Duodenal mucosa (tissue), 2 donors: ENCODE results near the gene SP6.

ENCODE experiments used
- H3K27ac ChIP-seq: one replicate; pipeline ENCODE4 v1.7.0; 2013; ENCODE audit warnings: low read depth, low read length
- H3K27me3 ChIP-seq, 2 donors: one replicate each; pipeline ENCODE4 v1.7.0; 2013; ENCODE audit warnings: low read length in 2 of 2, control low read depth in 1 of 2; ENCODE audit not compliant: insufficient read depth in 2 of 2, control insufficient read depth in 1 of 2
- H3K36me3 ChIP-seq, 2 donors: one replicate each; pipeline ENCODE4 v1.7.0; 2013; ENCODE audit warnings: low read length in 2 of 2, control low read depth in 1 of 2; ENCODE audit not compliant: insufficient read depth in 2 of 2, control insufficient read depth in 1 of 2
- H3K4me1 ChIP-seq, 2 donors: one replicate each; pipeline ENCODE4 v1.7.0; 2013; ENCODE audit warnings: low read length in 2 of 2, control low read depth in 1 of 2; ENCODE audit not compliant: insufficient read depth in 2 of 2, control insufficient read depth in 1 of 2
- H3K4me3 ChIP-seq, 2 donors: one replicate each; pipeline ENCODE4 v1.7.0; 2013; ENCODE audit warnings: low read length in 2 of 2, low read depth in 1 of 2
- H3K9ac ChIP-seq, 2 donors: one replicate each; pipeline ENCODE4 v1.7.0; 2013; ENCODE audit warnings: low read length in 2 of 2, low read depth in 1 of 2
- H3K9me3 ChIP-seq, 2 donors: one replicate each; pipeline ENCODE4 v1.7.0; 2013; ENCODE audit warnings: low read length in 2 of 2, control low read depth in 1 of 2; ENCODE audit not compliant: control insufficient read depth in 1 of 2

Gene SP6

DNA sequence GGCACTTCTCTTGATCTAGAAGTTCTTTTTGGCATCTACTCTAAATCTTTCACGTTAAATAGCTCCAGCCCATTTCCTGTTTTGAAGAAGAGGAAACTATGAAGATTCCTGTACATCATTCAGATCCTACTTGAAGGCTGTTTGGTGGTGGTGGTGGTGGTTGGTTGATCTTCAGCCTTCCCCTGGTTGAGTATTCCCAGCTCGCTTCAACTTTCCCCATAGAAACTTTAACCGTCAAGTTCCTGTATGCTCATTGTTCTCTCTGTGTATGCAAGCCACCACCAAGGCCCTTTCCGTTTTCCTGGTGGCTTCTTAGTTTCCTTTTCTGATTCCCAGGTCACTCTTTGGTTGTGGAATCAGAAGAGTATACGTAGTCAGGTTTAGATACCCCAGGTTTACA is 16.2 kb downstream of the SP6 start:
- H3K27me3 ChIP-seq: no peaks in the 10 kb centered on the region
- peaks cover 16 to 34% of the 10 kb centered on the region in 2 donors for H3K36me3 ChIP-seq
- H3K4me1 ChIP-seq: peaks cover 25 to 34% of the 10 kb centered on the region in 2 donors
- no peak overlapping the region for H3K4me3 ChIP-seq
- no peaks in the 10 kb centered on the region for H3K9me3 ChIP-seq
- no peak overlapping the region for H3K27ac ChIP-seq
- H3K9ac ChIP-seq: no peak overlapping the region

DNA sequence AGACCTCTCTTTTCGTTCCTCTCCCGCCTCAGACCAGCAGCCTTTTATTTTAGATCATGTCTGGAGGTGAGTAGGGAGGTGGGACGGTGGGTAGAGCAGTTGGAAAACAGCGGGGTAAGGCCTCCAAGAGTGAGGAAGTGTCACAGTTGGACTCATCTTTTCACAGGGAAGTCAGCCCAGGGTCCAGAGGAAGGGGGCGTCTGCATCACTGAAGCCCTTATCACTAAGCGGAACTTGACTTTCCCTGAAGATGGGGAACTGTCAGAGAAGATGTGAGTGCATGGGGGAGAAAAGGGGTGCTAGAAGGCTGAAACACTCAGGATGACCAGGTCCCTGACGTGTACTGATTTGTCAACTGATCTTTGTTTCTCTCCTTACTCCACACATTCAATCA is 19.0 kb downstream of the SP6 start:
- Histone ChIP-seq H3K27ac (no peak overlapping the region), H3K36me3 (peaks cover 13 to 28% of the 10 kb centered on the region in 2 donors), H3K27me3 (no peaks in the 10 kb centered on the region), H3K4me3 (peak overlapping the region; percentile 86 to 97), H3K9ac (peak overlapping the region; percentile 70), H3K9me3 (no peaks in the 10 kb centered on the region), H3K4me1 (peaks cover 20 to 33% of the 10 kb centered on the region in 2 donors)

- Histone ChIP-seq H3K9me3 (no peaks in the 10 kb centered on the region), H3K27me3 (no peaks in the 10 kb centered on the region), H3K9ac (peak within 1 kb of the TSS; percentile 70 to 73), H3K4me3 (peak within 1 kb of the TSS; percentile 86 to 97), H3K36me3 (peaks cover 19 to 29% of the 10 kb centered on the region in 2 donors), H3K27ac (peak within 1 kb of the TSS; percentile 27), H3K4me1 (peaks cover 20 to 33% of the 10 kb centered on the region in 2 donors)
Observed at GRCh38 chr17:47831003-47831933, 19.7 kb downstream of the SP6 start, which contains the start of the genes LRRC46 and MRPL10. TSS of gene LRRC46 (plus strand) at chr17:47831670. CDS start at chr17:47831990, 320 bp downstream. TSS of gene MRPL10 (minus strand) at chr17:47831541. CDS start at chr17:47831511, 30 bp downstream.

DNA sequence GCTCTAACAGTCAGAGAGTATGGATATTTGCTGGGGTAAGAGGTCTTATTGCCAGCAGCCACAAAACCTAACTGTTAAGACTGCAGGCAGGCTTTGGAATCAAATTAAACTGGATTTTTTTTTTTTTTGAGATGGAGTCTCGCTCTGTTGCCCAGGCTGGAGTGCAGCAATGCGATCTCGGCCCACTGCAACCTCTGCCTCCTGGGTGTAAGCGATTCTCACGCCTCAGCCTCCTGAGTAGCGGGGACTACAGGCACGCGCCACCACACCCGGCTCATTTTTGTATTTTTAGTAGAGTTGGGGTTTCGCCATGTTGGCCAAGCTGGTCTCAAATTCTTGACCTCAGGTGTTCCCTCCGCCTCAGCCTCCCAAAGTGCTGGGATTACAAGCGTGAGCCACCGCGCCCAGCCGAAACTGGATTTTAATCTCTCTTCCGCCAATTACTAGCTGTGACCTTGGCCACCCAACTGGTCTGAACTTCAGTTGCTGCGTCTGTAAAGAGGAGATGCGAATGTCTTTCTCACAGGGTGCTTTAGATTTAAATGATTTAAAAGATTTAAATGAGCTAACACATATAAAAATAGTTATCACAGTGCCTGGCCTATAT is 20.5 kb downstream of the SP6 start:
- H3K36me3 ChIP-seq: peaks cover 14 to 27% of the 10 kb centered on the region in 2 donors
- peak overlapping the region; percentile 86 to 97 for H3K4me3 ChIP-seq
- H3K27ac ChIP-seq: peak overlapping the region; percentile 27
- H3K9me3 ChIP-seq: no peaks in the 10 kb centered on the region
- no peaks in the 10 kb centered on the region for H3K27me3 ChIP-seq
- H3K4me1 ChIP-seq: peaks cover 20 to 33% of the 10 kb centered on the region in 2 donors
- peak overlapping the region; percentile 70 to 73 for H3K9ac ChIP-seq

DNA sequence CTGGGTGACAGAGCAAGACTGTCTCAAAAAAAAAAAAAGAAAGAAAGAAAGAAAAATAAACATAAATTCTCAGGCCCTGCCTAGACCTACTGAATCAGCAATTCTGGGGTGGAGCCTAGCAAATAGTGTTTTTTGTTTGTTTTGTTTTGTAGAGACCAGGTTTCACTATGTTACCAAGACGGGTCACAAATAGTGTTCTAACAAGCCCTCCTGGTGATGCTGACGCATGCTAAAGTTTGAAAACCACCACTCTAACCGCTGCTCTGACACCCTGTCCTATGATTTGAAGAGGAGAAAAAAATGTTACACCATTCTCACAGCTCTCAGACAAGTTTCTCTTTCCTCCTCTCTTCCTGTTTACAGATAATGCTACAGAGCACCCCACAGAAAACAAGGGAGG is 21.1 kb downstream of the SP6 start:
- Histone ChIP-seq H3K4me1 (peaks cover 20 to 33% of the 10 kb centered on the region in 2 donors), H3K36me3 (peaks cover 13 to 29% of the 10 kb centered on the region in 2 donors), H3K27me3 (no peaks in the 10 kb centered on the region), H3K27ac (no peak overlapping the region), H3K4me3 (peak overlapping the region; percentile 86 to 97), H3K9ac (no peak overlapping the region), H3K9me3 (no peaks in the 10 kb centered on the region)

DNA sequence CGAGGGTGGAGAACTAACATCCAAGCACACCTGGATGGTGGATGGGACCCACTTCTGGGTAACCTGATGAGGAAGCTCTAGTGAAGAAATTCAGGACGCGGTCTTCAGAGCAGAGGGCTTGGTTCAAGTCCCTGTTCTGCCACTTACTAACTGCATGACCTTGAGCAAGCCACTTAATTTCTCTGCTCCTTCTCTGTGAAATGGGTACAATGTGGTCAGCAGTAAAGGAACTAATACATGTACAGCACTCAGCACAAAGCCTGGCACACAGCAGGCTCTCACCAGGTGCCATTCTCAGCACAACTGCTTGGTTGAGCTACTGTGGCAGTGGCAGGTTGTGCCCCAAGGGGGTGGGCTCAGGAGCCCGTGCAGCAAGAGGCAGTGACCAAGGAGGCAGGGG is 27.4 kb downstream of the SP6 start:
- H3K4me3 ChIP-seq: no peak overlapping the region
- peaks cover 22 to 35% of the 10 kb centered on the region in 2 donors for H3K4me1 ChIP-seq
- H3K36me3 ChIP-seq: peaks cover 33 to 56% of the 10 kb centered on the region in 2 donors

DNA sequence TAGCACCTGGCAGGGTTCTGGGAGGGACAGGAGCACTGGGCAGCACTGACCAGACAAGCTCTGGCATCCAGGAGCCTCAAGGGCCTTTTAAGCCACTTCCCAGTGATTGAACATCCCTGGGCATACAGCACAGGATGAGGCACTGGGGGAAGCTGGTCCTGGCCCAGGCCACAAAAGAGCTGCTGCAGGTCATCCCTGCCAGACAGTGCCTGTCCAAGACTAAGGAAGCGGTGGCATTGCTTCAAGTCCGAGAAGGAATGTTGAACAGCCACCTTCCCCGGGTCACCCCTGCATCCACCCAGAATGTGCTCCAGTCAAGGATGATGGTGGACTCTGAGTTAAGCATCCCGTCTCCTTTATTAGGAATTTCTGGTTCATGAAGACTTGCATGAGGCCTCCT is 28.2 kb downstream of the SP6 start:
- Histone ChIP-seq H3K27ac (no peak overlapping the region), H3K4me1 (peaks cover 22 to 35% of the 10 kb centered on the region in 2 donors), H3K9ac (no peak overlapping the region), H3K4me3 (no peak overlapping the region), H3K9me3 (no peaks in the 10 kb centered on the region), H3K27me3 (no peaks in the 10 kb centered on the region), H3K36me3 (peaks cover 41 to 57% of the 10 kb centered on the region in 2 donors)

More for the DNA sequence above, 27.4 kb downstream of the SP6 start:
- H3K9me3 ChIP-seq: no peaks in the 10 kb centered on the region
- no peak overlapping the region for H3K27ac ChIP-seq
- no peaks in the 10 kb centered on the region for H3K27me3 ChIP-seq
- no peak overlapping the region for H3K9ac ChIP-seq

- H3K9me3 ChIP-seq: no peaks in the 10 kb centered on the region
- peak within 1 kb of the TSS; percentile 60 for H3K27ac ChIP-seq
- H3K27me3 ChIP-seq: no peaks in the 10 kb centered on the region
- peaks cover 43 to 61% of the 10 kb centered on the region in 2 donors for H3K36me3 ChIP-seq
- peak within 1 kb of the TSS; percentile 89 to 98 for H3K4me3 ChIP-seq
- H3K9ac ChIP-seq: peak within 1 kb of the TSS; percentile 86 to 97
- H3K4me1 ChIP-seq: peaks cover 22 to 35% of the 10 kb centered on the region in 2 donors
Observed at GRCh38 chr17:47821424-47822391, 29.3 kb downstream of the SP6 start, which contains the start of gene OSBPL7. TSS of gene OSBPL7 (minus strand) at chr17:47821794. CDS start at chr17:47820278, 1,516 bp downstream.

DNA sequence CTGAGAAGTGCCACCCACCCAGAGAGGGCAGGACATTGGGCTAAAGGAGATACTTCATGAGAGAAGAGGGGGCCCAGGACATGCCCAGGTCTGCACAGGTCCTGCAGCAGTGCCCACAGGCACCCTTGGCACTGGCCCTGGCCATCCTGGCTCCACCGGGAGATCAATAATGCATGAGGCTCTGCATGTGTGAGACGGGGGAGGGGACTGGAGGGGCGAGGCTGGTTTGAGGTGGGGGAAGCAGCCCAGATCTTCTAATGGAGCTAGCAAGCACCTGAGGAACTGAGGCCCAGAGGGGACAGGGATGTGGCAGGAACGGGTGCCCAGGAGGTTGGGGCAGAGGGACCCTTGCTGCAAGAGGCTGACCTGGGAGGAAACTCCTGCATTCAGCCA is 29.9 kb downstream of the SP6 start:
- Histone ChIP-seq H3K36me3 (peaks cover 42 to 61% of the 10 kb centered on the region in 2 donors), H3K27ac (peak overlapping the region; percentile 60)

More for the DNA sequence above, 29.9 kb downstream of the SP6 start:
- peaks cover 22 to 35% of the 10 kb centered on the region in 2 donors for H3K4me1 ChIP-seq
- H3K4me3 ChIP-seq: peak overlapping the region; percentile 89 to 98
- peak overlapping the region; percentile 86 to 97 for H3K9ac ChIP-seq
- no peaks in the 10 kb centered on the region for H3K27me3 ChIP-seq
- H3K9me3 ChIP-seq: no peaks in the 10 kb centered on the region
